PC-3 (cell line): Measurements from ENCODE around the gene PREX1. TPM values are rescaled to one million over a fixed set of nuclear protein-coding genes. Genes with fewer than 3 reads are reported as not detected.

Experiments
- ATAC-seq: fragments of 200-7000 bp; cut with Tn5 transposase; 2 replicates; pipeline ENCODE4 v1.9.1; 2020; ENCODE audit warnings: mild to moderate bottlenecking, moderate library complexity
- BruUV-seq: library from RNA; stranded (reverse); fragments of 400-500 nt; replicated peaks from 2 replicates; lab custom pipeline; 2021; lab: Mats Ljungman, UMichigan
- CTCF ChIA-PET: fragments of 300-600 bp; sonication (Branson Sonifier 250); formaldehyde crosslinking; loops from one replicate; lab custom pipeline; 2022; ENCODE audit warnings: antibody characterized with exemption; lab: Charles Lee
- POLR2A ChIA-PET: fragments of 300-600 bp; sonication (Branson Sonifier 250); formaldehyde crosslinking; loops from one replicate; lab custom pipeline; 2022; ENCODE audit warnings: antibody characterized with exemption; ENCODE audit not compliant: unreplicated experiment; lab: Charles Lee
- DNase-seq: peaks from one replicate; pipeline ENCODE4 v3.0.0-alpha.2; 2015
- H2AFZ ChIP-seq: fragments of 300-600 bp; sonication (generic); 2 replicates; pipeline ENCODE4 v1.6.0; 2016; ENCODE audit warnings: antibody characterized with exemption, low read length
- H3F3A ChIP-seq: fragments of 300-600 bp; sonication (generic); one replicate; pipeline ENCODE4 v1.6.0; 2017; ENCODE audit warnings: antibody characterized with exemption, low read length, control low read depth, mild to moderate bottlenecking; ENCODE audit not compliant: unreplicated experiment
- H3K27ac ChIP-seq: fragments of 300-600 bp; sonication (generic); 2 replicates; pipeline ENCODE4 v1.5.1; 2016; ENCODE audit warnings: mild to moderate bottlenecking, low read length
- H3K27me3 ChIP-seq: fragments of 300-600 bp; sonication (generic); 2 replicates; pipeline ENCODE4 v1.6.1; 2016; ENCODE audit warnings: low read length, mixed read lengths
- H3K36me3 ChIP-seq: fragments of 300-600 bp; sonication (generic); 2 replicates; pipeline ENCODE4 v1.6.1; 2016; ENCODE audit warnings: low read depth, mixed run types, low read length, mixed read lengths
- H3K4me1 ChIP-seq: fragments of 300-600 bp; sonication (generic); 2 replicates; pipeline ENCODE4 v1.5.1; 2016; ENCODE audit warnings: low read length; ENCODE audit not compliant: insufficient read depth
- H3K4me2 ChIP-seq: fragments of 300-600 bp; sonication (generic); 2 replicates; pipeline ENCODE4 v1.6.0; 2016; ENCODE audit warnings: low read length
- H3K4me3 ChIP-seq: fragments of 300-600 bp; sonication (generic); 2 replicates; pipeline ENCODE4 v1.5.1; 2016; ENCODE audit warnings: mild to moderate bottlenecking, low read length, mixed read lengths
- H3K79me2 ChIP-seq: fragments of 300-600 bp; sonication (generic); 2 replicates; pipeline ENCODE4 v1.6.1; 2017; ENCODE audit warnings: low read length, mixed read lengths
- H3K9ac ChIP-seq: fragments of 300-600 bp; sonication (generic); 2 replicates; pipeline ENCODE4 v1.6.0; 2016; ENCODE audit warnings: mild to moderate bottlenecking, low read length
- H3K9me2 ChIP-seq: fragments of 300-600 bp; sonication (generic); replicated peaks from 2 replicates; pipeline ENCODE4 v1.6.1; 2016; ENCODE audit warnings: mixed run types, low read length, mixed read lengths
- H3K9me3 ChIP-seq: fragments of 300-600 bp; sonication (generic); 2 replicates; pipeline ENCODE4 v1.6.1; 2016; ENCODE audit warnings: low read length, mixed read lengths
- H4K20me1 ChIP-seq: fragments of 300-600 bp; sonication (generic); 2 replicates; pipeline ENCODE4 v1.6.1; 2016; ENCODE audit warnings: low read length, mixed read lengths
- CTCF ChIP-seq: fragments of 300-600 bp; sonication (generic); conservative IDR thresholded peaks from 2 replicates; pipeline ENCODE4 v1.5.1; 2017; ENCODE audit warnings: antibody characterized with exemption, low read depth, mild to moderate bottlenecking, low read length
- EZH2 ChIP-seq: fragments of 300-600 bp; sonication (generic); IDR thresholded peaks from one replicate; pipeline ENCODE4 v1.6.1; 2017; ENCODE audit warnings: antibody characterized with exemption, mild to moderate bottlenecking, low read length; ENCODE audit not compliant: unreplicated experiment
- EZH2phosphoT487 ChIP-seq: fragments of 300-600 bp; sonication (generic); IDR thresholded peaks from 2 replicates; pipeline ENCODE4 v1.6.1; 2018; ENCODE audit warnings: mild to moderate bottlenecking, antibody characterized with exemption, low read length, borderline replicate concordance
- intact Hi-C: fragments of 100-400 bp; cut with micrococcal nuclease; formaldehyde crosslinking; loops from 2 replicates; pipeline ENCODE4 v1.9.0; 2023
- total RNA-seq: library from RNA; depleted of rRNA; stranded (reverse); fragments of >200 nt; gene quantifications from 2 replicates; pipeline ENCODE4 v1.2.3, GENCODE V29; 2014

The PREX1 gene
- total RNA-seq, 1 experiment from 2014 or later, result 22.1 TPM

GRCh38 chr20:48594533-48594932 is 233.3 kb downstream of the PREX1 start:
- H3K36me3 ChIP-seq, result no peaks in the 10 kb centered on the region
- H3K79me2 ChIP-seq, result no peaks in the 10 kb centered on the region
- no peak overlapping the region for H3K27ac ChIP-seq
- no peak overlapping the region for H3K9ac ChIP-seq
- intact Hi-C loops, result no loop called here
- ChIA-PET POLR2A (no interaction called here), CTCF (interaction anchor here (0.6 kb wide), 1 partner anchor 1520 kb away, joined by 3 read pairs; no protein-coding TSS in a partner anchor)
- TF ChIP-seq CTCF (no peak), EZH2 (no peak), EZH2phosphoT487 (no peak)
- no peak overlapping the region for H3K4me3 ChIP-seq
- BruUV-seq, result no TSS peak
- no peaks in the 10 kb centered on the region for H4K20me1 ChIP-seq
- H3K9me2 ChIP-seq, result no peaks in the 10 kb centered on the region
- H3K4me2 ChIP-seq, result no peak overlapping the region
- H3K27me3 ChIP-seq, result peaks cover 28% of the 10 kb centered on the region
- H3K4me1 ChIP-seq, result no peaks in the 10 kb centered on the region
- no peaks in the 10 kb centered on the region for H3F3A ChIP-seq
- ATAC-seq (no peak), DNase-seq (no peak)
- no peak overlapping the region for H2AFZ ChIP-seq
- H3K9me3 ChIP-seq, result no peaks in the 10 kb centered on the region

- Histone ChIP-seq H4K20me1 (no peaks in the 10 kb centered on the region), H3F3A (no peaks in the 10 kb centered on the region), H3K9ac (no peak overlapping the region), H3K9me3 (no peaks in the 10 kb centered on the region), H3K4me2 (no peak overlapping the region), H3K9me2 (no peaks in the 10 kb centered on the region), H3K4me3 (no peak overlapping the region), H3K79me2 (no peaks in the 10 kb centered on the region), H3K27ac (no peak overlapping the region), H3K27me3 (peaks cover 28% of the 10 kb centered on the region), H3K4me1 (no peaks in the 10 kb centered on the region), H2AFZ (no peak overlapping the region), H3K36me3 (no peaks in the 10 kb centered on the region)
- POLR2A ChIA-PET, result no interaction called here
- TF ChIP-seq EZH2, result no peak
- TF ChIP-seq EZH2phosphoT487, result no peak
- TF ChIP-seq CTCF, result no peak
- BruUV-seq, result no TSS peak
- CTCF ChIA-PET, result interaction anchor here (0.7 kb wide), 1 partner anchor 105 kb away, joined by 3 read pairs; no protein-coding TSS in a partner anchor
- DNase-seq (no peak), ATAC-seq (no peak)
- intact Hi-C loops, result no loop called here
Measured at GRCh38 chr20:48592107-48592940, 235.5 kb downstream of the PREX1 start.

- H3K79me2 ChIP-seq, result no peaks in the 10 kb centered on the region
- ChIA-PET POLR2A (no interaction called here), CTCF (no interaction called here)
- H3K4me1 ChIP-seq, result no peaks in the 10 kb centered on the region
- peaks cover 41% of the 10 kb centered on the region for H3K27me3 ChIP-seq
- H3K9me3 ChIP-seq, result no peaks in the 10 kb centered on the region
- H3K9me2 ChIP-seq, result no peaks in the 10 kb centered on the region
- DNase-seq (no peak), ATAC-seq (no peak)
- no peak overlapping the region for H3K27ac ChIP-seq
- no peak overlapping the region for H3K4me3 ChIP-seq
- H2AFZ ChIP-seq, result no peak overlapping the region
- no TSS peak for BruUV-seq
- TF ChIP-seq CTCF (no peak), EZH2 (no peak), EZH2phosphoT487 (no peak)
- H4K20me1 ChIP-seq, result no peaks in the 10 kb centered on the region
- intact Hi-C loops, result no loop called here
- H3K4me2 ChIP-seq, result no peak overlapping the region
- no peaks in the 10 kb centered on the region for H3F3A ChIP-seq
- H3K36me3 ChIP-seq, result no peaks in the 10 kb centered on the region
- H3K9ac ChIP-seq, result no peak overlapping the region
Measured at GRCh38 chr20:48586730-48587129, 241.1 kb downstream of the PREX1 start.
